Iris pigment epithelial cell (primary cell): ENCODE data around the gene ATP2B2.

Source experiments
- DNase-seq: peaks from one replicate; pipeline ENCODE4 v3.0.0-alpha.2; 2011; ENCODE audit warnings: low read depth

Gene ATP2B2

DNA sequence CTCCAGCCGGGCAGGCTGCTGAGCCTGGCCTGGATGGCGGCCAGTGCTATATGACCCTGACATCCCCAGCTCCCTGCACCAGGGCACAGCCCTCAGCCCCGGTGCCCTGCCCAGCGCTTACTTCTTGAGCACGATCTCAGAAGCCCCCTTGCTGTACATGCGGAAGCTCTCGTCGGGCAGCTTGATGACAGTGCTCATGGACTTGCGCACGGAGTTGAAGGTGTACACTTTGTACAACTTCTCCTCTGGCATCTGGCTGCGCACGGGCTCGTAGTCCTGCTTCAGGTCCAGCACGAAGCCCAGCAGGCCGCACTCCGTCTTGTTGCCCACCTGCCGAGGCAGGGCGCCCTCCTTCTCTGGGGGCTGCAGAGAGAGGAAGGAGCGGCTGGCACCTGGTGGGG, 145.6 kb downstream of the ATP2B2 start:
- no peak for DNase-seq

DNA sequence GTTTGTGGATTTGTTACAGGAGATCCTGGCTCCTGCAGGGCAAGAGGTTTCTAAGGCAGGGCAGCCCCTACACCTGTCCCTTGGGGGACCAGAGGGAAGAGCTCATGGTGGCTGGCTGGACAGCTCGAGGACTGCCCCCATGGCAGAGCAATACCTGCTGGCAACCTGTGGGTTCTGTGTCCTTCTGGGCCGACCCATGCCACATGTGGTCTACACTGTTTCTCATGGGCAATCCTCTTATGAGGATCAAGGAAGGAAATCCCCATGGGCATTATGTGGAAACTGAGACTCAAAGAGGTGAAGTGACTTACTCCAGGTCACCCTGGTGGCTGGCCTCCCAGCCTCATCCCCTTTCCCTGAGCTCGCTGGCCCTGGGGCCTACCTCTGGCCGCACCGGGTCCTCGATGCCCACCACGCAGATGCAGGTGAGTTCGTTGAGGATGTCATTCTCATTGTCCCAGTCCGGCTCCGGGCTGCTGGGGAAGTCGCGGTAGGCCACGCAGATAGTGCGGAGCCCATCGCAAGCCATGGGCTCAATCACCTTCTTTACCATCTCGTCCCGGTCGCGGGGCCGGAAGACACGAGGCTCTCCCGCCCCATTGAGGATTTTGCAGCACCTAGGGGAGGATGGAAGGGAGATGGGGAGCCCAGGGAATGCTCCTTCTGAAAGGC, 146.9 kb downstream of the ATP2B2 start:
- DNase-seq: no peak

DNA sequence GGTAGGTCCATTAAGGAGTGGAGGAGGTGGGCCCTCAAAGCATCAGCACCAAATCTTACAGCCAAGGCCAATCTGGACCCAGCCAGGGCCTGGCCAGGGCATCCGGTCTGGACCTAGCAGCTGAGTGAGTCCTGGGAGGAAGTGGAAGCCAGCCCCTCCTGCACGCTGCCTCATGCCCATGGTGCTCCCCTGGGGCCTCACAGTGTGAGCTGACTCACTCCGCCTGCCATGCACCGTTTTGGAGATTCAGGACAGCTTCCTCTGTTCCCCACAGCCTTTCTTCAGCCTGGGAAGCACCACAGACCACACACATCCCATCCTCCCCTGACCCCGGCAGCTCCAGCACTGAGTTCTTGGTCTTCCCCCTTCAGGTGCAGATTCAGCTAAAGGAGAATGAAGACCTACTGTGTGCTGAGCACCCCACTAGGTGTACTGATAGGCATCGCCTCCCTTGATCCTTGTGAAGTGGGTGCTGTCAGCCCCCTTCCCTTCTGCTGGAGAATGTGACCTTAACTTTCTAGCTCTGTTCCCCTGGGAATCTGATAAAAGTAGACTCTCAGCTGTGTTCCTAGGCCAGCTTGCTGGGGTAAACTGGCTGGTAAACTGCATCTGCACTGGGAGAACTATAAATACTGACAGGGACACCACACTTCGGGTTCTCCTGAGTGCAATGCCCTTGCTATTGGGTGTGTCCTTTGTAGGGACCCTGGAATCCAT, 147.6 kb downstream of the ATP2B2 start:
- DNase-seq: peak; percentile 82

DNA sequence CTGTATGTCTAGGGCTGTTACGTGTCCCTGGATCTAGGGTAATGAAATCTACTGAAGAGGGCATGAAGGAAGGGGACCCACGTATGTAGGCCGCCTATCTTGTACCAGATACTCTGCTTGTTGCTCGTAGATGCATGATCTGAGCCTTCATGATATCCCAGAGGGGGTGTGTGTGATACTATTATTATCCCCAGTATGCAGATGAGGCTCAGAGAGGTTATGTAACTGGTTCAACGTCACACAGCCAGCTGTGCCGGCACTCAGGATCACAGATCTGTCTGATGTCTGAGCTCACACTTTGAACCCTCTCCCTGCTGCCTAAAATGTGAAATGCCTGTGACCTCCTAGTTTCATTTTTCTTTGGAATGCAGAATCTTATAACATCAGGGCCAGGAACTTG, 148.3 kb downstream of the ATP2B2 start:
- DNase-seq: no peak

DNA sequence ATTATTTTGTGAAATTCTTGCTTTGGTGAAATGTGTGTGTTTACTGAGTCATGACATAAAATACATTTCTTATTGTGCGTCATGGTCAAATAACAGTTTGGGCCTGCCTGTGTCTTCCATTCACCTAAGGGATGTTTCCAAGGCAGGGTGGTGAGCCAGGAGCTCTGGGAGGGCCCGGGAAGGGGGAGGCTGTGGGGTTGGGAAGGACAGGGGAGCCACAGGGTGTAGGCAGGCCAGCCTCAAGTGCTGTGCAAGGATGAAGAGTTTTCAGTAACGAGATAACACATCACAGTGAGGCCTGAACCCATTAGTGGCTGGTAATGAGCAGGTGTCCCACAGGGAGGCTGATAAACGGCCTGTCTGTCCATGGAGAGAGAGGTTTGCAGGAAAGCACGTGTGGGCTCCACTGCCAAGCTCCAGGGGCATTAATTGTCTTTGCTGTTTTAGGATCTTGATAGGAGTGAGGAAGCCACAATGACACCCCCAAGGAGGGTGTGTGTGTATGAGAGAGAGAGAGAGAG, 148.9 kb downstream of the ATP2B2 start:
- no peak for DNase-seq

DNA sequence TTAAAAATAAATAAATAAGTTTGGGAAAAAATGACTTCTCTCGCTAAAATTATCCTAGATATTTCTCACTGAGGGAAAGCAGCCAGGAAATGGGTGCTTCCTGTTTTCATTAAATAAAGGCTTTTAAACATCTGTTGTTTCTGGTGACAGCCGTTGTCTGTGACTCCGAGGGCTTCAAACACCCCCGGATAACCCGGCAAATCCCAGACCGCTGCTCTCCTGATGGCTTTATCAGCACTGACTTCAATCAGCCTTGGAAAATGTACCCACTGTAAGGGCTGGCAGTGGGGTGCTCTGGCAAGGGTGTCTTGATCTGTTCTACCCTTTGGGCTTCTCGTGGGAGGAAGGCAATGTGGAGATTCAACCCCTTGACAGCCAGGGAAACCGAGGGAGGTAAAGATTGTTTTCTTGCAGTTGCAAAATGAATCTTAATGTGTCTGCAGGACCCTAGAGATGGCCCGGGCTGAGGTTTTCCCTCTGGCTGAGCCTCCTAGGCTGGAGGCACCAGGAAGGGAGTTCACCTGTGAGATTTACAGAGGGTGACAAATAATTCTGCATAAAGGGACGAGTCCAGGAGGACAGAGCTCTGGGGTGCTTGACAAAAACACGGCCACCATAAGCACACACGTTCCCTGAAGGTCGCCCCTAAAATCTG, 150.9 kb downstream of the ATP2B2 start:
- DNase-seq: no peak

DNA sequence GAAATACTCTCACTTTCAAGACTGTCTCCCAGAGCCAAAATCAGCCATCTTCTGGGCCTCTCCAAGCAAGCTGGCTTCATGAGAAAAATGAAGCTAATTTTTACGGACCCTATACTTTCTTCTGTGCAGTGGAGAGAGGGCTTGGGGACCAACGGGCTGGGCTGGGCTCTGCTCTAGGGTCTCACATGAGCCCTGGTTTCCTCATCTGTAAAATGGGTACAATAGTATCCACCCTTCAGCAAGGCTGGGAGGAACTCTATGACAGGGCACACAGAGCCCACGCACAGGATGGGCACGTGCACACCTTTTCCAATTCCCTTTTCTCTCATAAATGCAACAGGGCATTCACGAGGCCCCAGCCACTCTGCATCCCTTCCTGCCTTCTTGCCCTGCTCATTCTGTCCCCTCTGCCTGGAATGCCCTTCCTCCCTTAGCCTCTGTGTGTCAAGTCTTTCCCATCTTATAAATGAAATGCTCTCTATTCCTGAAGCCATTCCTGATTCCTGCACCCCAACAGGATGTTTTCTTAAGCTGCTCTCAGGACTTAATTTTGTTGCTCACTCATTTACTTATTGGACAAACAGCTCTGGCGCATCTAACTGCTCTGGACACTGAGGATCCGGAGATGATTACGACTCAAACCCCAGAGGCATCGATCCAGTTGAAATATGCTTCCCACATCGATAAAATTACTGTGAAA, 151.6 kb downstream of the ATP2B2 start:
- DNase-seq: no peak

DNA sequence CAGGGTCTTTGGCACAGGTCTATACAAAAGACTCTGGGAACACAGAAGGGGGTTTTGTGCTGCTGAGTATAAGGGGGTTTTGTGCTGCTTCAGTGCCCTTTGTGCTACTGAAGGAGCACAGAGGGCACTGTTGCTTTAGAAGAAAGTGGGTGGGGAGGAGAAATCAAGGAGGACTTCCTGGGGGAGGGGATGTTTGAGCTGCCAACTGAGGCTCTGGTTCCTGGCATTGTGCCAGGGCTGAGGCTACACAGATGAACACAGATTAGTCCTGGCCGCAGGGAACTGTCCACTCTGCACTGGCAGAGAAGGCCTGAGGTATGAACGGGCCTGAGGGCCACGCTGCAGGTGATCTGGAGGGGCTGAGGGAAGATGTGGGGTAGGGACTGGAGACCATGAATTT, 152.2 kb downstream of the ATP2B2 start:
- no peak for DNase-seq

DNA sequence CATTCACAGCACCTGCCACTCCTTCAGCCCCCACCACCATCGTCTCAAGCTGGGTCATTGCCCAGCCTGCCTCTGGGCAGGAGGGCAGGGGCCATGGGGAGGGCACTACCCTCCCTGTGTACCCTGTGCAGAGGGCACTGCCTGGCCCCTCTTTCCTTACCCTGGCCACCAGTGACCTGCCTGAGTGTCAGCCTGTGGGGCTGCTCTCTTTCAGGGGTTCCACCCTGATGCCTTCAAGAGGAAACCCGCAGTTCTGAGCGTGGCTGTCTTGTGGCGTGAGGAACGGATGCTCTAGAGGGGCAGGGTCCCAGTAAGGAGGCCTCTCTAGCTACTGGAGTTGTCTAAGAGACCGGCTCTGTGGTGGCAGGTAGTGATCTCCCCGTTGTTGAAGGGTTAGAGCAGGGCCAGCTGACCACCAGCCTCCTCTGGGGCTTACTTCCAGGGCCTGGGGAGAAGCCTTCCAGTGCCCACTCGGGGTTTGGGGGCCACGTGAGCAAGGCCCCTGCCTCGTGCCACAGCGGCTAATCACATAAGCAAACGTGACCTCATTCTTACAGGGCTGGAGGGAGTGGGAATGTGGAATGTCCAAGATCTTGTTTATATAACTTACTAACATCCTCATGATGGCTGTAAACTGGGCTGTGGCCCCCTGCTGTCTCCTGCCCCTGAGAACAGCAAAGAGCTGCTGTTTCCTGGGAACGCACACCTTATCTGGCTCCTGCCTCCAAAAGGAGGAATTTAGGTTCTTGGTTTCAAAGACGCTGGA, 153.1 kb downstream of the ATP2B2 start:
- peak; percentile 90 for DNase-seq

DNA sequence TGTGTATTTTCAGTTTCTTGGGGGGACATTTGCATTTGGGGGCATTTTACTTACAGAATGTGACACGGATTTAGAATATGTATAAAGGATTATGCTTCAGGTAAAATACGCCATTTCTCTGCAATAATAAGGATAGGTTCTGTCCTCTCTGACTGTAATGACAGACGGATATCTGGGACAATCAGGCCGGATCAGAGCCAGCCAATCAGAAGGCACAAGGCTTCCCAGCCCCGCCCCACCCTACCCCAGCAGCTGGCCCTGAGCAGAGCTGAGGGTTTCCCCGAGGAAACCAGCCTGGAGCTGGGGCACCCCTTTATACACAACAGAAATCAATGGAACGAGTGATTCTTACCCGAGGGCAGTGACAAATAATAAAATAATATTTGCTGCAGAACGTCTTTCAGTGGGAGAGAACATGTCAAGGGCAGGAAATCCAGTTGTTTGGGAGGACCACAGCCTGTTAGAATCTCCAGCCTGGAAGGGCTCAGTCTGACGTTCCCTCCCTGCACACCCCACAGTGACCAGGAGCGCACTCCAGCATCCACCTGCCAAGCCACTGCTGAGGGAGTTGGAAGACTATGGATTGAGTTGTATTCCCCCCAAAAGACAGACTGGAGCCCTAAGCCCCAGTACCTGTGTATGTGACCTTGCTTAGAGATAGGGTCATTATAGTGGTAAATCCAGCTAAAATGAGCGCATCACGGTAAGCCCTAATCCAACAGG, 154.2 kb downstream of the ATP2B2 start:
- peak; percentile 33 for DNase-seq

DNA sequence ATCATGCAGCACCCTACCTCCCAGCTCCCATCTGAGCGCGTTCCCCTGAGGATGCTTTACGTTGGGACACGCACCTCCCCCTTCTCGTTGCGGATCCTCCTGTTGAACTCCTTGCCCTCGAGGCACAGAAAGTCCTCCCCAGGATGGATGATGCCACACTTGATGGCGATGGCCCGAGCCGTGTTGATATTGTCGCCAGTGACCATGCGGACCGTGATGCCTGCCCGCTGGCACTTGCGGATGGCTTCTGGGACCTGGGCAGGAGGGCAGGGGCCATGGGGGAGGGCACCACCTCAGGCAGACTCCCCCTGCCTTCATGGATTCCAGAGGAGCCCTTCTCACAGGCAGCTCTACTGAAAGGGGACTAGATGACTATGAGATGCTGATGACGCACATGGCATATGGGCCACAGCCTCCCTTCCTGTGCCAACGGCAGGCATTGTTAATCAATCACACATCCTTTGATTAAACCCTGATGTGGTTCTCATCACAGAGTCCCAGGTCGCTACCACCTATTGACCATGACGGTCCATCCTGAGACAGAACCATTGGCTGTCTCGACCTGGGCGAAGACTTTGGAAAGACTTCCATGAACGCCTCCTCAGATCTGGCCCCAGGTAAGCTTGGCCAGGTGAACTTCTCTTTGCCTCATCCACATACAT, 154.9 kb downstream of the ATP2B2 start:
- no peak for DNase-seq

DNA sequence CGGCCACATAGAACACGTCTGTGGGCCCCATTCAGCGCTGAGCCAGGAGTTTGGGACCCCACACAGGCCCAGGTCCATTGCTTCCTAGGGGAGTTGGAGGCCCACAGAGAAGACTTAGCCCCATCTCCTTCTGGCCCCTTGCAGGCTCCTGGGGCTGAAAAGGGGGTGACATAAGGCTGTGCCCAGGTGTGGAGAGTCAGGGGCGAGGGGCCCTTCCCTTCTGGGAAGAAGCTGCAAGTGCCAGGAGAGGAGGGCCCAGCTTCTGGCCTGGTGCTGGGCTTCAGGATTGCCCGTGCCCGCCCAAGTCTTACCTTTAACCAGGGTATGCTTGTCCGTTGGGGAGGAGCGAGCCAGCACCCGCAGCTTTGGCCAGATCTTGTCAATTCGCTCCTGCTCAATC, 155.6 kb downstream of the ATP2B2 start:
- no peak for DNase-seq

DNA sequence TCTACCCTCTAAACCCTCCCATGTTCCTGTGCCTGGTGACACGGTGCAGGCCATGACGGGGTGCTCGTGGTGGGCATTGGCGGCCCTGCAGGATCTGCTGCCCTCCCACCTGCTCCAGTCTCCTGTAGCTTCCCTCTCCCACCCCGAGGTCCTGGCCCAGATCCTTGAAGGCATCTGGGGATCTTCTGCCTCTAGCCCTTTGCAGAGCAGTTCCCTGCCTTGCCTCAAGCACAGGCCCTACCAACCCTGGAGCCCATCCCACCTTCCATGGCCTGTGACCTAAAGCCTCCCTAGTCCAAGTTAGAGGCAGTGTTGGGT, 157.0 kb downstream of the ATP2B2 start:
- DNase-seq: no peak

DNA sequence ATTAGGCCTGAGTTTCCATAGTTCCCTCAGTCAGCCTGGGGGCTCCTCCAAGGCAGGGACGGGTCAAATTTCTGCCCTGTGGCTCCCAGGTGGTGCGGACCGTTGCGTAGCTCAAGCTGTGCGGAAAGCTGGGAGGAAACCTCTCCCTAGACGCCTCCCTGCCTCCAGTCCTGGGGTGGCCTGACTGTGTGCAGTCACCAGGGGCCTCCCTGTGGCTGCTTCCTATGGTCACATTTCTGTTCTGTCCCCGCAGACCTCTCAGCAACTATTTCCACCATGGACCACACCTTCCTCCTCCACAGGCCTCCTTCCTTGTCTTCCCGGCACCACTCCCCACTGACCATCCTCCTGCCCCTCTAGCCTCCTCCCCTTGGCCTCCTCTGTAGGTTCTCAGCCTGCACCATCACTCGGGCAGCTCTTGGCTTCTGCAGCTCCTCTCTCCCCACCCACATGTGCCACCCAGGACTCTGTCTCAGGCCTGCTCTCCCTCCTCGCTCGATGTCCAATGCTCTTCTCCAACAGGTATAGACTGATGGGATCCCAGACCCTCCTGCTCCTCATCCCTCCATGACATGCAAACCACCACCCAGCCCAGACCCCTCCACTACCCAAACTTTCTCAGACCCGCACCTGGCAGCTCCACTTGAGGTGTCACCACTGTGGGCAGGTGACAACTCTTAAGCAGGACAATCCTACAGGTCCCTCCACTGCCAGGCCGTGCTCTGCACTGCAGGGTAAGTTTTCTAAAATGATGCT, 157.6 kb downstream of the ATP2B2 start:
- DNase-seq: no peak

DNA sequence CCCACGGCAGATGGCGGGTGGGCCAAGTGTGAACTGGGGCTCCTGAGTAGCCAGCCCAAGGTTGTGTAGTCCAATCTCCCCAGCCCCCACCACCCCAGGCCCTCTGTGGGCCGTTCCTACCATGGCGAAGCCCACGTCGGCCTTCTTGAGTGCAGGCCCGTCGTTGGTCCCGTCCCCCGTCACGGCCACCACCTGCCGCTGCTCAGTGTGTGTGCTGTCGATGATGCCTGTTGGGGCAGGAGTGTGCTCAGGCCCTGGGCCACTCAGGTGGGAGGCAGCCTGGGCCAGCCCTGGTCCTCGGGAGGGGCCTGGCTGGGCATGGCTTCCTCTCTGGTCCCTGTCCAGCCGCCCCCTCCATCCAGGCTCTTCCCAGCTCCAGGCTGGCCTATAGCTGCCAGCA, 159.5 kb downstream of the ATP2B2 start:
- no peak for DNase-seq

DNA sequence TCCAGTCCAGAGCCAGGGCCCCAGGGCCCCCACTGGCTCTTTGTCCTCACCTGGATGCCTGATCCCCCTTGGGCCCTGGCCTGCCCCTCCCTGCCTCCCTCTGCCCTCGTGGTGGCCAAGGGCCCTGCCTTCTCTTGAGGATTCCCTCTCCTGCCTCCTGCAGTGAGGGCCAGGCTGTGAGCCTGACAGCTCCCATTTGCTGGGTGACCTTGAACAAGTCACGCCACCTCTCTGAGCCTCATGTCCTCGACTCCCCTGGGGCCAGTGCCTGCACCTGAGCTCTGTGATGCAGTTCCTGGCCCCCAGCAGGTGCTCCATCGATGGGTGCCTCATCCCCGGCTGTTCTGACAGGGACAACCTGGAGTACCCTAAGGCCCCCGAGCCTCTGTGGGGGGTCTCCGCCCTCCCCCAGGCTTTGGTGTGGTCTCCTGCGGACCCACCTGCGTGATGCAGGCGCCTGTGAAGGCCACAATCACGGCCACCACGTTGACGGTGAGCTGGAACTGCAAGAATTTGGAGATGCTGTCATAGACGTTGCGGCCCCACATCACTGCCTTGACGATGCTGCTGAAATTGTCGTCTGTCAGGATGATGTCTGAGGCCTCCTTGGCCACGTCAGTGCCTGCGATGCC, 160.3 kb downstream of the ATP2B2 start:
- DNase-seq: no peak

DNA sequence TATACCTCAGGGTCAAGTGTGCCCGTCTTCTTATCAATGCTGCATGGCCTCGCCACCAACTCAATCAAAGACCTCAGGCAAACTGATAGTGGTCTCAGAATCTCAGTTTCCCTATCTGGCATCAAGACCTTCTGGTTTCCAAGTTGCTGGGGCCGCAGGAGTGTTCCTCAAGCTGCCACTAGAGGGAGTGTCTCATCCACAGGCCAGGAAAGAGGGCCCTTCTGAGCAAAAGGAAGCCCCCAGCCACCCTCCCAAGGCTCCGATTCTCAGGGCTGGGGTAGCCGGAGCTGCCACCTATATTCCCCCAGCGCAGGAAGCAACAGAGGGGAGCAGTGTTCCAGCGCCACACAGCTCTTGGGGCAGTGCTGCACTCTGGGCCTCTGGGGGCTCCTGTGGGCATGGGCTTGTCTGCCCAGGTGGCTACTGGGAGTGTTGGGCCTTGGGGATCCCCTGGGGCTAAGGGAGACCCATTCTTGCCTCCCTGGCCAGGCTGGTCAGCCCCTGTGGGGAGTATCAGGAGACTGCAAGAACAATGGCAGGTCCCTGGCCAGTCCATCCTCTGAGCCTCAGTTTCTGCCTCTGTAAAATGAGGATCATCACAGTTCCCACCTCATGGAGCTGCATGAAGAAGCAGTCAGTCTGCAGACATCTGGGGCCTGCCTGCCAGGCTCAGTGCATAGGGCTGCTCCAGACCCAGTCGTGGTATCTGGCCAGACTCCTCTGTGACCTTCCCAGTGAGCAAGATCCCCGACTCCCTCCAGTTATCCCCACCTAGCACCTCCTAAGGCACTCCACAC, 161.0 kb downstream of the ATP2B2 start:
- DNase-seq: peak; percentile 51

DNA sequence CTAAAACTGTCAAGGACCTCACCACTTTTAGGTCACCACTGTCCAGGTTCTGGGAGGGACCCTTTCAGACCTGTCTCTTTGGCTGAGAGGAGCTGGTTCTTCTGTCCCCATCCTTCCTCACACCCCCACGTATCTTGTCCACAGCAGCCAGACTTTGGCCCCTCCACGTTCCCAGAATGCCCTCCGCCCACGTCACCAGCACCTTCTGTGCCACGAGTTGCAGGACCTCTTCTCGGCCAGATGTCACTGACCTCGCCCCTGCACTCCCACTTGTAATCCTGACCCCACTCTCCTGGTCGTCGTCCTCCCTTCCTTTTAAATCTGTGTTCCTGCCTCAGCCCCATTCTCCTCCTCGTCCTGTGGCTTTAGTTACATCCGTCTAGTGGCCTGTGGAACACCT, 161.9 kb downstream of the ATP2B2 start:
- DNase-seq: no peak

DNA sequence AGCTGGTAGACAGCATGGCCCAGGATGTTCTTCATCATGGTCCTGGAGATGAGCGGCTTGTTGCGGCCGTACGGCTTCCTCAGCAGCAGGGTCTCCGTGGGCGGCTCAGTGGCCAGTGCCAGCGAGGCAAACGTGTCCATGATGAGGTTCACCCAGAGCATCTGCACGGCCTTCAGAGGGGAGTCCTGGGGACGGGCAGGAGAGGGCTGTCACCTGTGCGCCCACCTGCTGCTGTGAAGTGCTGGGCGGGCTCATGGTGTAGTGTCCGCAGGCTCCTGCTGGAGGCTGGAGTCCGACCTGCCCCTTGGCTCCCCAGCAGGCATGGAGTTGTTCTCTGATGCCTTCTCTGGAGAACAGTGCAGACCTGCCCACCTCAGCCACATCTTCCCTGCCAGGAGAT, 162.6 kb downstream of the ATP2B2 start:
- DNase-seq: no peak
